H9 (cell line): ENCODE measurements around the gene PTBP3. TPM values are rescaled to one million over a fixed set of nuclear protein-coding genes. Genes with fewer than 3 reads are reported as not detected.
A peak's percentile ranks its signal among the peaks of the same experiment; 100 is the strongest.

ENCODE experiments used
- DNase-seq: peaks from one replicate; pipeline ENCODE4 v3.0.0-alpha.2; 2017
- H2AFZ ChIP-seq: one replicate; pipeline ENCODE4 v1.6.1; 2013; ENCODE audit warnings: mild to moderate bottlenecking, low read length, control low read depth, moderate library complexity
- H2AK5ac ChIP-seq: 2 replicates; pipeline ENCODE4 v1.6.1; 2013; ENCODE audit warnings: low read length, control low read depth, mixed read lengths; ENCODE audit not compliant: insufficient read length
- H2BK120ac ChIP-seq: one replicate; pipeline ENCODE4 v1.6.1; 2013; ENCODE audit warnings: low read depth, mild to moderate bottlenecking, low read length, control low read depth, inconsistent platforms; ENCODE audit not compliant: poor library complexity, severe bottlenecking
- H2BK12ac ChIP-seq: 2 replicates; pipeline ENCODE4 v1.6.1; 2013; ENCODE audit warnings: low read length, control low read depth, mixed read lengths, low read depth; ENCODE audit not compliant: insufficient read length
- H2BK15ac ChIP-seq: 2 replicates; pipeline ENCODE4 v1.6.1; 2013; ENCODE audit warnings: low read depth, low read length, control low read depth
- H2BK20ac ChIP-seq: one replicate; pipeline ENCODE4 v1.6.1; 2013; ENCODE audit warnings: low read depth, mild to moderate bottlenecking, low read length, control low read depth, inconsistent platforms; ENCODE audit not compliant: poor library complexity, severe bottlenecking
- H2BK5ac ChIP-seq: 2 replicates; pipeline ENCODE4 v1.6.1; 2013; ENCODE audit warnings: low read length, control low read depth, mixed read lengths; ENCODE audit not compliant: insufficient read length
- H3K14ac ChIP-seq: 2 replicates; pipeline ENCODE4 v1.6.1; 2013; ENCODE audit warnings: low read length, control low read depth; ENCODE audit not compliant: insufficient read depth
- H3K18ac ChIP-seq: 2 replicates; pipeline ENCODE4 v1.6.1; 2013; ENCODE audit warnings: low read depth, mild to moderate bottlenecking, mixed read lengths, low read length, control low read depth; ENCODE audit not compliant: insufficient read length
- H3K23ac ChIP-seq: 2 replicates; pipeline ENCODE4 v1.6.1; 2013; ENCODE audit warnings: low read length, control low read depth, mixed read lengths, low read depth; ENCODE audit not compliant: insufficient read length
- H3K23me2 ChIP-seq: 2 replicates; pipeline ENCODE4 v1.6.1; 2013; ENCODE audit warnings: low read depth, mild to moderate bottlenecking, mixed read lengths, low read length, control low read depth; ENCODE audit not compliant: insufficient read length, poor library complexity, severe bottlenecking
- H3K27ac ChIP-seq: 2 replicates; pipeline ENCODE4 v1.5.1; 2013; ENCODE audit warnings: low read length, control low read depth, mixed read lengths, low read depth; ENCODE audit not compliant: insufficient read length
- H3K27me3 ChIP-seq: 2 replicates; pipeline ENCODE4 v1.6.1; 2013; ENCODE audit warnings: low read length, control low read depth, inconsistent platforms; ENCODE audit not compliant: insufficient read depth
- H3K4ac ChIP-seq: 2 replicates; pipeline ENCODE4 v1.6.1; 2013; ENCODE audit warnings: low read depth, mild to moderate bottlenecking, control low read depth, inconsistent platforms, low read length, moderate library complexity
- H3K4me1 ChIP-seq: 2 replicates; pipeline ENCODE4 v1.6.1; 2013; ENCODE audit warnings: low read length, control low read depth, inconsistent platforms; ENCODE audit not compliant: insufficient read depth
- H3K4me2 ChIP-seq: 2 replicates; pipeline ENCODE4 v1.6.1; 2013; ENCODE audit warnings: low read length, control low read depth, mixed read lengths; ENCODE audit not compliant: insufficient read length, insufficient read depth
- H3K56ac ChIP-seq: 2 replicates; pipeline ENCODE4 v1.6.1; 2013; ENCODE audit warnings: low read depth, mild to moderate bottlenecking, mixed read lengths, low read length, control low read depth; ENCODE audit not compliant: insufficient read length
- H3K79me1 ChIP-seq: 2 replicates; pipeline ENCODE4 v1.6.1; 2013; ENCODE audit warnings: low read depth, mild to moderate bottlenecking, moderate library complexity, low read length, control low read depth, inconsistent platforms; ENCODE audit not compliant: insufficient read depth, poor library complexity, severe bottlenecking
- H3K79me2 ChIP-seq: 2 replicates; pipeline ENCODE4 v1.6.1; 2013; ENCODE audit warnings: low read length, control low read depth, inconsistent platforms; ENCODE audit not compliant: insufficient read depth
- H3K9ac ChIP-seq: 2 replicates; pipeline ENCODE4 v1.6.1; 2013; ENCODE audit warnings: low read length, control low read depth, mixed read lengths; ENCODE audit not compliant: insufficient read length; ENCODE audit errors: extremely low read depth
- H3K9me3 ChIP-seq: one replicate; pipeline ENCODE4 v1.6.1; 2013; ENCODE audit warnings: low read depth, low read length, inconsistent platforms; ENCODE audit not compliant: control insufficient read depth
- H3T11ph ChIP-seq: one replicate; pipeline ENCODE4 v1.6.1; 2013; ENCODE audit warnings: mild to moderate bottlenecking, low read length, control low read depth, inconsistent platforms
- H4K20me1 ChIP-seq: one replicate; pipeline ENCODE4 v1.6.1; 2013; ENCODE audit not compliant: control insufficient read depth, insufficient read length, insufficient read depth
- H4K5ac ChIP-seq: 2 replicates; pipeline ENCODE4 v1.6.1; 2013; ENCODE audit warnings: low read depth, mild to moderate bottlenecking, mixed read lengths, low read length, control low read depth; ENCODE audit not compliant: insufficient read length
- H4K8ac ChIP-seq: replicated peaks from 2 replicates; pipeline ENCODE4 v1.6.1; 2013; ENCODE audit warnings: low read length, control low read depth, mixed read lengths, low read depth; ENCODE audit not compliant: insufficient read length
- H4K91ac ChIP-seq: 2 replicates; pipeline ENCODE4 v1.6.1; 2013; ENCODE audit warnings: low read depth, mild to moderate bottlenecking, moderate library complexity, mixed read lengths, low read length, control low read depth; ENCODE audit not compliant: insufficient read length
- H3K27ac Mint-ChIP-seq, 3 experiments: 2 replicates in 2 of 3; 3 replicates in 1 of 3; pipeline ENCODE4 v1.8.0; 2020 to 2021; ENCODE audit warnings: mixed read lengths in 3 of 3, mild to moderate bottlenecking in 1 of 3, moderate library complexity in 1 of 3
- H3K27me3 Mint-ChIP-seq: 2 replicates; pipeline ENCODE4 v1.8.0; 2021; ENCODE audit warnings: low read depth, mild to moderate bottlenecking, moderate library complexity, mixed read lengths
- H3K36me3 Mint-ChIP-seq, 3 experiments: 2 replicates in 2 of 3; 3 replicates in 1 of 3; pipeline ENCODE4 v1.8.0; 2020 to 2021; ENCODE audit warnings: low read depth in 3 of 3, mixed read lengths in 3 of 3; ENCODE audit not compliant: insufficient read depth in 1 of 3
- H3K4me1 Mint-ChIP-seq, 2 experiments: 2 replicates each; pipeline ENCODE4 v1.8.0; 2020; ENCODE audit warnings: mixed read lengths in 2 of 2
- H3K4me3 Mint-ChIP-seq, 2 experiments: 2 replicates in 1 of 2; 3 replicates in 1 of 2; pipeline ENCODE4 v1.8.0; 2020 to 2021; ENCODE audit warnings: mild to moderate bottlenecking in 2 of 2, mixed read lengths in 2 of 2, moderate library complexity in 1 of 2
- H3K9me3 Mint-ChIP-seq, 2 experiments: 2 replicates in 1 of 2; 3 replicates in 1 of 2; pipeline ENCODE4 v1.8.0; 2020; ENCODE audit warnings: mild to moderate bottlenecking in 2 of 2, mixed read lengths in 2 of 2, moderate library complexity in 1 of 2
- CTCF ChIP-seq: fragments of 200-600 bp; sonication (generic); conservative IDR thresholded peaks from 3 replicates; pipeline ENCODE4 v1.8.0; 2021; ENCODE audit warnings: antibody characterized with exemption, mild to moderate bottlenecking
- WGBS: extraction: QIAGEN DNeasy Blood & Tissue Kit; methylation state at CpG from one replicate; pipeline ENCODE4 v1.1.7; 2013; ENCODE audit warnings: missing lambda C conversion rate, low lambda C conversion rate, mixed read lengths; ENCODE audit not compliant: insufficient read length; ENCODE audit errors: extremely low coverage; 5-methylcytosine and 5-hydroxymethylcytosine counted together
- total RNA-seq: library from RNA; stranded (reverse); gene quantifications from 2 replicates; pipeline ENCODE4 v1.2.1, GENCODE V29; 2021

The PTBP3 gene
- total RNA-seq, 1 experiment from 2014 or later, result 89.5 TPM

GRCh38 chr9:112274600-112274999 lies 58.8 kb downstream of the PTBP3 start:
- H4K20me1 ChIP-seq, result no peaks in the 10 kb centered on the region

More at GRCh38 chr9:112274600-112274999, 58.8 kb downstream of the PTBP3 start:
- H2BK15ac ChIP-seq, result no peak overlapping the region
- no peak overlapping the region for H3K27ac ChIP-seq
- TF ChIP-seq CTCF, result no peak
- H3K36me3 Mint-ChIP-seq, result peaks cover 2 to 10% (median 5%) of the 10 kb centered on the region in 3 experiments
- H2AK5ac ChIP-seq, result no peak overlapping the region
- DNase-seq, result no peak
- H4K5ac ChIP-seq, result no peak overlapping the region
- H3K23ac ChIP-seq, result no peak overlapping the region
- peaks cover 2% of the 10 kb centered on the region; the same call in 1 of the 2 replicates for H3K79me2 ChIP-seq
- H2BK120ac ChIP-seq, result no peak overlapping the region
- peak overlapping the region in 1 of 3 experiments; percentile 27; a peak in 1 of 7 replicates for H3K27ac Mint-ChIP-seq
- H3K4me2 ChIP-seq, result no peak overlapping the region
- no peak overlapping the region for H3K56ac ChIP-seq
- H3K4me1 Mint-ChIP-seq, result peaks cover 28 to 46% of the 10 kb centered on the region in 2 experiments
- peaks cover 2% of the 10 kb centered on the region for H3K4me1 ChIP-seq
- H3K14ac ChIP-seq, result no peak overlapping the region
- H2AFZ ChIP-seq, result no peak overlapping the region
- H3K18ac ChIP-seq, result no peak overlapping the region
- no CpG with 5 or more reads among the region's 1 CpG for WGBS
- no peak overlapping the region for H2BK12ac ChIP-seq
- H3K9me3 Mint-ChIP-seq, result no peaks in the 10 kb centered on the region
- peaks cover 2% of the 10 kb centered on the region for H3K79me1 ChIP-seq
- no peak overlapping the region for H4K8ac ChIP-seq
- H3K27me3 ChIP-seq, result no peaks in the 10 kb centered on the region
- H3K4ac ChIP-seq, result no peak overlapping the region
- H2BK20ac ChIP-seq, result no peak overlapping the region
- no peaks in the 10 kb centered on the region for H3K27me3 Mint-ChIP-seq
- H3K23me2 ChIP-seq, result no peaks in the 10 kb centered on the region
- H3K9me3 ChIP-seq, result no peaks in the 10 kb centered on the region
- H4K91ac ChIP-seq, result no peak overlapping the region
- H3K4me3 Mint-ChIP-seq, result no peak overlapping the region
- no peak overlapping the region for H3K9ac ChIP-seq
- H2BK5ac ChIP-seq, result no peak overlapping the region
- no peak overlapping the region for H3T11ph ChIP-seq
